ENCODE data around the gene POLR3K. TPM values are rescaled to one million over a fixed set of nuclear protein-coding genes. Genes with fewer than 3 reads are reported as not detected.

POLR3K gene

DNA sequence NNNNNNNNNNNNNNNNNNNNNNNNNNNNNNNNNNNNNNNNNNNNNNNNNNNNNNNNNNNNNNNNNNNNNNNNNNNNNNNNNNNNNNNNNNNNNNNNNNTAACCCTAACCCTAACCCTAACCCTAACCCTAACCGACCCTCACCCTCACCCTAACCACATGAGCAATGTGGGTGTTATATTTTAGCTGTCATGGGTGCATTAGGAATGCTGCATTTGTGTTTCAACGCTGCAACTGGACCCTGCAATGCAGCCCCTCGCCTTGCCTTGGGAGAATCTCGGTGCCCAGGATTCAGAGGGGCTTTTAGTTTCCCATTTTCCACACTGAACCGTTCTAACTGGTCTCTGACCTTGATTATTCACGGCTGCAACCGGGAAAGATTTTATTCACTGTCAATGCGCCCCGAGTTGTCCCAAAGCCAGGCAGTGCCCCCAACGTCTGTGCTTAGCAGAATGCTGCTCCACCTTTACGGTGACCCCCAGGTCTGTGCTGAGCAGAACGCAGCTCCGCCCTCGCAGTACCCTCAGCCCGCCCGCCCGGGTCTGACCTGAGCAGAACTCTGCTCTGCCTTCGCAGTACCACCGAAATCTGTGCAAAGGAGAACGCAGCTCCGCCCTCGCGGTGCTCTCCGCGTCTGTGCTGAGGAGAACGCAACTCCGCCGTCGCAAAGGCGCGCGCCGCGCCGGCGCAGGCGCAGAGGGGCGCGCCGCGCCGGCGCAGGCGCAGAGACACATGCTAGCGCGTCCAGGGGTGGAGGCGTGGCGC, 43.3 kb downstream of the POLR3K start:
- H4K8ac ChIP-seq (ENCODE audit: low read depth, low read length), result no peak overlapping the region
- H3K4ac ChIP-seq (ENCODE audit: low read depth, low read length), result no peak overlapping the region
- WGBS (ENCODE audit: extremely low coverage, insufficient coverage, low lambda C conversion rate), result no CpG with 5 or more reads among the region's 48 CpGs
- no peak overlapping the region for H3K56ac ChIP-seq (ENCODE audit: low read length)
- no peak overlapping the region for H3K9ac ChIP-seq (ENCODE audit: low read length)
- no peaks in the 10 kb centered on the region for H3K79me2 ChIP-seq (ENCODE audit: control insufficient read depth, insufficient read depth, low read length)
- H3K4me1 ChIP-seq (ENCODE audit: control insufficient read depth, low read depth, low read length), result no peaks in the 10 kb centered on the region
- H3K79me1 ChIP-seq (ENCODE audit: low read length), result no peaks in the 10 kb centered on the region
- H3K23ac ChIP-seq (ENCODE audit: low read length), result no peak overlapping the region
- H3K18ac ChIP-seq (ENCODE audit: low read length), result no peak overlapping the region
- H3K36me3 ChIP-seq (ENCODE audit: control insufficient read depth, insufficient read depth, low read length), result no peaks in the 10 kb centered on the region
- H4K5ac ChIP-seq (ENCODE audit: low read length), result no peak overlapping the region
- H2BK120ac ChIP-seq (ENCODE audit: low read depth, low read length), result no peak overlapping the region
- no peak for DNase-seq
- no peak overlapping the region for H3K4me3 ChIP-seq (ENCODE audit: low read length)
- no peak overlapping the region for H3K27ac ChIP-seq (ENCODE audit: low read depth, low read length)
- no peak overlapping the region for H2BK15ac ChIP-seq (replicated peaks; ENCODE audit: low read depth)
- H2AK5ac ChIP-seq (ENCODE audit: low read length), result no peak overlapping the region
- H2BK5ac ChIP-seq (ENCODE audit: low read length), result no peak overlapping the region
- no peak overlapping the region for H3K4me2 ChIP-seq (ENCODE audit: low read length)
- no peaks in the 10 kb centered on the region for H3K27me3 ChIP-seq (ENCODE audit: insufficient read depth, low read length, poor library complexity)

Small RNA genes lying within 50 kb of the gene (small RNA-seq; reads per million reads assigned to genes)
- gene MIR6859-4 (ENCODE audit: insufficient read depth) (not detected), gene Z69720.2 (ENCODE audit: insufficient read depth) (0.54 reads per million)
